HEK293 (cell line): ENCODE measurements around the gene ZFAND6.
"Not testable (repeated sequence)": the region's sequence is repeated elsewhere in the genome, so short reads cannot be mapped to it uniquely, and the experiment has no call there.

ENCODE experiments used
- CTCF ChIP-seq: fragments of 450-650 bp; formaldehyde crosslinking; IDR thresholded peaks from 2 replicates; pipeline ENCODE4 v1.5.1; 2016; ENCODE audit warnings: missing biosample characterization, missing genetic modification characterization
- YY1 ChIP-seq: fragments of 450-650 bp; formaldehyde crosslinking; IDR thresholded peaks from 2 replicates; pipeline ENCODE4 v1.5.1; 2018; ENCODE audit warnings: missing biosample characterization, missing genetic modification characterization
- ZNF121 ChIP-seq: fragments of 450-650 bp; formaldehyde crosslinking; IDR thresholded peaks from 2 replicates; pipeline ENCODE4 v1.5.1; 2016; ENCODE audit warnings: missing biosample characterization, missing genetic modification characterization
- ZNF140 ChIP-seq: fragments of 450-650 bp; formaldehyde crosslinking; IDR thresholded peaks from 2 replicates; pipeline ENCODE4 v1.5.1; 2016; ENCODE audit warnings: missing biosample characterization, missing genetic modification characterization
- ZNF677 ChIP-seq: fragments of 450-650 bp; IDR thresholded peaks from 2 replicates; pipeline ENCODE4 v1.5.0; 2018; ENCODE audit warnings: missing biosample characterization, mild to moderate bottlenecking, missing genetic modification characterization, moderate library complexity

- TF ChIP-seq YY1; CTCF (tag by site-specific recombination); ZNF140 (tag by site-specific recombination); ZNF121 (tag by site-specific recombination); ZNF677 (tag by site-specific recombination): not testable (repeated sequence)
These were observed 96.1 kb downstream of the ZFAND6 start for GRCh38 chr15:80155378-80156175.
